Measurements from ENCODE around the gene PTPN4. TPM values are rescaled to one million over a fixed set of nuclear protein-coding genes. Genes with fewer than 3 reads are reported as not detected.

The PTPN4 gene
- total and polyA plus RNA-seq, 2 of the 13 experiments (the other 11 are each of a cell fraction or from before 2014, with no cell fraction given): 20.3 to 34.6 TPM

GRCh38 chr2:119732601-119733164, 27.0 kb upstream of the PTPN4 start (continued):
- TF ChIP-seq, protein P1, sequence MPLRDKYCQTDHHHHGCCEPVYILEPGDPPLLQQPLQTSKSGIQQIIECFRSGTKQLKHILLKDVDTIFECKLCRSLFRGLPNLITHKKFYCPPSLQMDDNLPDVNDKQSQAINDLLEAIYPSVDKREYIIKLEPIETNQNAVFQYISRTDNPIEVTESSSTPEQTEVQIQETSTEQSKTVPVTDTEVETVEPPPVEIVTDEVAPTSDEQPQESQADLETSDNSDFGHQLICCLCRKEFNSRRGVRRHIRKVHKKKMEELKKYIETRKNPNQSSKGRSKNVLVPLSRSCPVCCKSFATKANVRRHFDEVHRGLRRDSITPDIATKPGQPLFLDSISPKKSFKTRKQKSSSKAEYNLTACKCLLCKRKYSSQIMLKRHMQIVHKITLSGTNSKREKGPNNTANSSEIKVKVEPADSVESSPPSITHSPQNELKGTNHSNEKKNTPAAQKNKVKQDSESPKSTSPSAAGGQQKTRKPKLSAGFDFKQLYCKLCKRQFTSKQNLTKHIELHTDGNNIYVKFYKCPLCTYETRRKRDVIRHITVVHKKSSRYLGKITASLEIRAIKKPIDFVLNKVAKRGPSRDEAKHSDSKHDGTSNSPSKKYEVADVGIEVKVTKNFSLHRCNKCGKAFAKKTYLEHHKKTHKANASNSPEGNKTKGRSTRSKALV (CRISPR knock-in tag; IDR thresholded peaks at IDR 0.05): no peak
- no peak for TF ChIP-seq ZNF816 (CRISPR knock-in tag; IDR thresholded peaks at IDR 0.05; ENCODE audit: borderline replicate concordance)
- TF ChIP-seq, protein P2, sequence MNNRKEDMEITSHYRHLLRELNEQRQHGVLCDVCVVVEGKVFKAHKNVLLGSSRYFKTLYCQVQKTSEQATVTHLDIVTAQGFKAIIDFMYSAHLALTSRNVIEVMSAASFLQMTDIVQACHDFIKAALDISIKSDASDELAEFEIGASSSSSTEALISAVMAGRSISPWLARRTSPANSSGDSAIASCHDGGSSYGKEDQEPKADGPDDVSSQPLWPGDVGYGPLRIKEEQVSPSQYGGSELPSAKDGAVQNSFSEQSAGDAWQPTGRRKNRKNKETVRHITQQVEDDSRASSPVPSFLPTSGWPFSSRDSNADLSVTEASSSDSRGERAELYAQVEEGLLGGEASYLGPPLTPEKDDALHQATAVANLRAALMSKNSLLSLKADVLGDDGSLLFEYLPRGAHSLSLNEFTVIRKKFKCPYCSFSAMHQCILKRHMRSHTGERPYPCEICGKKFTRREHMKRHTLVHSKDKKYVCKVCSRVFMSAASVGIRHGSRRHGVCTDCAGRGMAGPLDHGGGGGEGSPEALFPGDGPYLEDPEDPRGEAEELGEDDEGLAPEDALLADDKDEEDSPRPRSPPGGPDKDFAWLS (CRISPR knock-in tag; IDR thresholded peaks at IDR 0.05; ENCODE audit: borderline replicate concordance): no peak
- TF ChIP-seq, protein P3, sequence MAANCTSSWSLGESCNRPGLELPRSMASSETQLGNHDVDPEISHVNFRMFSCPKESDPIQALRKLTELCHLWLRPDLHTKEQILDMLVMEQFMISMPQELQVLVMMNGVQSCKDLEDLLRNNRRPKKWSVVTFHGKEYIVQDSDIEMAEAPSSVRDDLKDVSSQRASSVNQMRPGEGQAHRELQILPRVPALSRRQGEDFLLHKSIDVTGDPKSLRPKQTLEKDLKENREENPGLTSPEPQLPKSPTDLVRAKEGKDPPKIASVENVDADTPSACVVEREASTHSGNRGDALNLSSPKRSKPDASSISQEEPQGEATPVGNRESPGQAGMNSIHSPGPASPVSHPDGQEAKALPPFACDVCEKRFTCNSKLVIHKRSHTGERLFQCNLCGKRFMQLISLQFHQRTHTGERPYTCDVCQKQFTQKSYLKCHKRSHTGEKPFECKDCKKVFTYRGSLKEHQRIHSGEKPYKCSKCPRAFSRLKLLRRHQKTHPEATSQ (CRISPR knock-in tag; IDR thresholded peaks at IDR 0.05; ENCODE audit: borderline replicate concordance): no peak
- TF ChIP-seq SALL1 (CRISPR knock-in tag; IDR thresholded peaks at IDR 0.05): peak; percentile 61; the same call in 1 of the 2 replicates
- no peak for TF ChIP-seq ZNF484 (CRISPR knock-in tag; IDR thresholded peaks at IDR 0.05; ENCODE audit: borderline replicate concordance, low read depth)
- TF ChIP-seq SNAPC2 (CRISPR knock-in tag; IDR thresholded peaks at IDR 0.05): no peak
- TF ChIP-seq ZNF777 (CRISPR knock-in tag; IDR thresholded peaks at IDR 0.05): no peak
- TF ChIP-seq ZNF451 (CRISPR knock-in tag; IDR thresholded peaks at IDR 0.05): no peak
- TF ChIP-seq, protein P4, sequence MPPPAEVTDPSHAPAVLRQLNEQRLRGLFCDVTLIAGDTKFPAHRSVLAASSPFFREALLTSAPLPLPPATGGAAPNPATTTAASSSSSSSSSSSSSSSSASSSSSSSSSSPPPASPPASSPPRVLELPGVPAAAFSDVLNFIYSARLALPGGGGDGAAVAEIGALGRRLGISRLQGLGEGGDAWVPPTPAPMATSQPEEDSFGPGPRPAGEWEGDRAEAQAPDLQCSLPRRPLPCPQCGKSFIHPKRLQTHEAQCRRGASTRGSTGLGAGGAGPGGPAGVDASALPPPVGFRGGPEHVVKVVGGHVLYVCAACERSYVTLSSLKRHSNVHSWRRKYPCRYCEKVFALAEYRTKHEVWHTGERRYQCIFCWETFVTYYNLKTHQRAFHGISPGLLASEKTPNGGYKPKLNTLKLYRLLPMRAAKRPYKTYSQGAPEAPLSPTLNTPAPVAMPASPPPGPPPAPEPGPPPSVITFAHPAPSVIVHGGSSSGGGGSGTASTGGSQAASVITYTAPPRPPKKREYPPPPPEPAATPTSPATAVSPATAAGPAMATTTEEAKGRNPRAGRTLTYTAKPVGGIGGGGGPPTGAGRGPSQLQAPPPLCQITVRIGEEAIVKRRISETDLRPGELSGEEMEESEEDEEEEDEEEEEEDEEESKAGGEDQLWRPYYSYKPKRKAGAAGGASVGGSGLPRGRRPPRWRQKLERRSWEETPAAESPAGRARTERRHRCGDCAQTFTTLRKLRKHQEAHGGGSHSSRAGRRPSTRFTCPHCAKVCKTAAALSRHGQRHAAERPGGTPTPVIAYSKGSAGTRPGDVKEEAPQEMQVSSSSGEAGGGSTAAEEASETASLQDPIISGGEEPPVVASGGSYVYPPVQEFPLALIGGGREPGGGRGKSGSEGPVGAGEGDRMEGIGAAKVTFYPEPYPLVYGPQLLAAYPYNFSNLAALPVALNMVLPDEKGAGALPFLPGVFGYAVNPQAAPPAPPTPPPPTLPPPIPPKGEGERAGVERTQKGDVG (CRISPR knock-in tag; IDR thresholded peaks at IDR 0.05; ENCODE audit: borderline replicate concordance): no peak
- no peak for TF ChIP-seq ZNF670 (CRISPR knock-in tag; IDR thresholded peaks at IDR 0.05; ENCODE audit: borderline replicate concordance)
- no peak for TF ChIP-seq MATR3 (CRISPR knock-in tag; IDR thresholded peaks at IDR 0.05)
- TF ChIP-seq FOSL2 (CRISPR knock-in tag; IDR thresholded peaks at IDR 0.05): peak; percentile 37; the same call in 1 of the 2 replicates
- peak; percentile 52; the same call in 1 of the 2 replicates for TF ChIP-seq RARA (CRISPR knock-in tag; IDR thresholded peaks at IDR 0.05)
- TF ChIP-seq PCBP1 (IDR thresholded peaks at IDR 0.05; ENCODE audit: borderline replicate concordance, low read depth, low read length): no peak
- TF ChIP-seq ZNF446 (CRISPR knock-in tag; IDR thresholded peaks at IDR 0.05): no peak
- TF ChIP-seq NR2F6 (IDR thresholded peaks at IDR 0.05): peak; percentile 14; the same call in 1 of the 2 replicates
- no peak for TF ChIP-seq NR2F6 (CRISPR knock-in tag; IDR thresholded peaks at IDR 0.05)
- no peak for TF ChIP-seq PHF8 (CRISPR knock-in tag; IDR thresholded peaks at IDR 0.05)

Data from HepG2 (cell line).